ENCODE results near the gene RNF17. TPM values are rescaled to one million over a fixed set of nuclear protein-coding genes. Genes with fewer than 3 reads are reported as not detected.

RNF17 gene
- total RNA-seq, 4 donors from 2014 or later, result 0.23 TPM; not detected in 3

- Histone ChIP-seq H3K27me3 (no peaks in the 10 kb centered on the region), H3K4me3 (no peak overlapping the region), H3K36me3 (peaks cover 0 to 6% of the 10 kb centered on the region in 2 donors), H3K27ac (no peak overlapping the region), H3K4me1 (no peaks in the 10 kb centered on the region), H3K9me3 (no peaks in the 10 kb centered on the region)
- no peak for DNase-seq
- TF ChIP-seq CTCF (IDR thresholded peaks at IDR 0.05 in 4 of 5, conservative IDR thresholded peaks at IDR 0.05 in 1 of 5), result no peak
- no peak for TF ChIP-seq POLR2A (IDR thresholded peaks at IDR 0.05)
- in situ Hi-C loops (cut with MboI; ENCODE audit: low sequenced_read_pairs in 4 of 4) (no loop called here), intact Hi-C loops (cut with DNase I; ENCODE audit: low total_unique reads) (no loop called here)
- ATAC-seq, result no peak
Measured at GRCh38 chr13:24899601-24900000, 135.6 kb downstream of the RNF17 start.

GRCh38 chr13:24900507-24900906 is 136.5 kb downstream of the RNF17 start:
- TF ChIP-seq POLR2A (IDR thresholded peaks at IDR 0.05) (no peak), CTCF (IDR thresholded peaks at IDR 0.05 in 4 of 5, conservative IDR thresholded peaks at IDR 0.05 in 1 of 5) (no peak)
- DNase-seq (no peak), ATAC-seq (no peak)
- H3K27me3 ChIP-seq, result no peaks in the 10 kb centered on the region
- H3K27ac ChIP-seq, result no peak overlapping the region
- H3K4me3 ChIP-seq, result no peak overlapping the region
- in situ Hi-C loops (cut with MboI; ENCODE audit: low sequenced_read_pairs in 4 of 4), result no loop called here
- intact Hi-C loops (cut with DNase I; ENCODE audit: low total_unique reads), result no loop called here
- no peaks in the 10 kb centered on the region for H3K9me3 ChIP-seq
- H3K4me1 ChIP-seq, result no peaks in the 10 kb centered on the region
- H3K36me3 ChIP-seq, result peaks cover 0 to 6% of the 10 kb centered on the region in 2 donors

GRCh38 chr13:24905242-24905641 is 141.3 kb downstream of the RNF17 start:
- TF ChIP-seq CTCF (IDR thresholded peaks at IDR 0.05 in 4 of 5, conservative IDR thresholded peaks at IDR 0.05 in 1 of 5), result no peak
- TF ChIP-seq POLR2A (IDR thresholded peaks at IDR 0.05), result no peak
- DNase-seq (no peak), ATAC-seq (no peak)
- Histone ChIP-seq H3K27me3 (no peaks in the 10 kb centered on the region), H3K27ac (no peak overlapping the region), H3K4me3 (no peak overlapping the region), H3K4me1 (no peaks in the 10 kb centered on the region), H3K9me3 (no peaks in the 10 kb centered on the region), H3K36me3 (peaks cover 0 to 17% of the 10 kb centered on the region in 2 donors)
- in situ Hi-C loops (cut with MboI; ENCODE audit: low sequenced_read_pairs in 4 of 4) (no loop called here), intact Hi-C loops (cut with DNase I; ENCODE audit: low total_unique reads) (no loop called here)

GRCh38 chr13:24906268-24906667 is 142.3 kb downstream of the RNF17 start:
- in situ Hi-C loops (cut with MboI; ENCODE audit: low sequenced_read_pairs in 4 of 4) (no loop called here), intact Hi-C loops (cut with DNase I; ENCODE audit: low total_unique reads) (no loop called here)
- Histone ChIP-seq H3K4me3 (no peak overlapping the region), H3K36me3 (peaks cover 0 to 12% of the 10 kb centered on the region in 2 donors), H3K27ac (no peak overlapping the region), H3K4me1 (no peaks in the 10 kb centered on the region), H3K9me3 (no peaks in the 10 kb centered on the region), H3K27me3 (no peaks in the 10 kb centered on the region)
- no peak for DNase-seq
- TF ChIP-seq POLR2A (IDR thresholded peaks at IDR 0.05), result no peak
- TF ChIP-seq CTCF (IDR thresholded peaks at IDR 0.05 in 4 of 5, conservative IDR thresholded peaks at IDR 0.05 in 1 of 5), result no peak
- no peak for ATAC-seq

- in situ Hi-C loops (cut with MboI; ENCODE audit: low sequenced_read_pairs in 4 of 4), result no loop called here
- Histone ChIP-seq H3K36me3 (peaks cover 0 to 12% of the 10 kb centered on the region in 2 donors), H3K27ac (no peak overlapping the region), H3K4me1 (no peaks in the 10 kb centered on the region), H3K9me3 (no peaks in the 10 kb centered on the region), H3K4me3 (no peak overlapping the region), H3K27me3 (no peaks in the 10 kb centered on the region)
- TF ChIP-seq POLR2A (IDR thresholded peaks at IDR 0.05), result no peak
- TF ChIP-seq CTCF (IDR thresholded peaks at IDR 0.05 in 4 of 5, conservative IDR thresholded peaks at IDR 0.05 in 1 of 5), result no peak
- intact Hi-C loops (cut with DNase I; ENCODE audit: low total_unique reads), result no loop called here
- DNase-seq, result no peak
- no peak for ATAC-seq
Measured at GRCh38 chr13:24910502-24911132, 146.6 kb downstream of the RNF17 start.

All from gastrocnemius medialis (tissue), 4 donors.